Stomach (tissue), 9 donors: Measurements from ENCODE around the gene CNTNAP5. TPM values are rescaled to one million over a fixed set of nuclear protein-coding genes. Genes with fewer than 3 reads are reported as not detected.

ENCODE experiments used
- DNase-seq, 2 donors: peaks; one replicate each; pipeline versions ENCODE4 v3.0.0 to v3.0.0-alpha.2; 2013 to 2019
- H3K27ac ChIP-seq, 5 donors: fragments of 200-600 bp in 4 of 5; sonication (generic) in 4 of 5; one replicate each; pipeline ENCODE4 v1.5.1; 2013 to 2019; ENCODE audit warnings: mild to moderate bottlenecking in 1 of 5, moderate library complexity in 1 of 5
- H3K27me3 ChIP-seq, 3 donors: fragments of 200-600 bp; sonication (generic); one replicate each; pipeline ENCODE4 v1.5.1; 2017 to 2019; ENCODE audit warnings: mixed run types in 1 of 3
- H3K36me3 ChIP-seq, 4 donors: fragments of 200-600 bp; sonication (generic); 1 replicate in 3 of 4; 2 replicates in 1 of 4; pipeline ENCODE4 v1.5.1; 2016 to 2019
- H3K4me1 ChIP-seq, 4 donors: fragments of 200-600 bp; sonication (generic); one replicate each; pipeline ENCODE4 v1.5.1; 2016 to 2019
- H3K4me3 ChIP-seq, 4 donors: fragments of 200-600 bp; sonication (generic) in 3 of 4; one replicate each; pipeline ENCODE4 v1.5.1; 2016 to 2019; ENCODE audit warnings: mild to moderate bottlenecking in 1 of 4
- H3K9me3 ChIP-seq, 4 donors: fragments of 200-600 bp; sonication (generic); one replicate each; pipeline ENCODE4 v1.5.1; 2016 to 2019
- EP300 ChIP-seq: sonication (generic); formaldehyde crosslinking; IDR thresholded peaks from one replicate; pipeline ENCODE4 v1.6.1; 2017; ENCODE audit warnings: antibody characterized with exemption
- POLR2A ChIP-seq, 4 donors: fragments of 450-650 bp; IDR thresholded peaks; one replicate each; pipeline ENCODE4 v1.6.1; 2016; ENCODE audit warnings: antibody characterized with exemption in 4 of 4, control low read depth in 2 of 4, mild to moderate bottlenecking in 1 of 4, moderate library complexity in 1 of 4
- POLR2AphosphoS5 ChIP-seq, 3 donors: sonication (generic); formaldehyde crosslinking; IDR thresholded peaks; one replicate each; pipeline ENCODE4 v1.6.1; 2016; ENCODE audit warnings: antibody characterized with exemption in 3 of 3
- WGBS, 5 donors: extraction: QIAGEN DNeasy Blood & Tissue Kit in 3 of 5; methylation state at CpG; one replicate each; pipeline versions ENCODE4 v1.1.5 to v1.1.7; 2013 to 2018; 5-methylcytosine and 5-hydroxymethylcytosine counted together
- intact Hi-C: fragments of 100-400 bp; cut with DNase I; formaldehyde crosslinking; loops from one replicate; pipeline ENCODE4 v1.15.1; 2023; ENCODE audit warnings: low total_unique reads
- polyA plus RNA-seq, 3 donors: library from polyadenylated mRNA; stranded (reverse); fragments of 200-250 nt; gene quantifications; one replicate each; pipeline ENCODE4 v1.2.3, GENCODE V29; 2013
- total RNA-seq, 5 donors: library from RNA; depleted of rRNA; stranded (reverse); fragments of >200 nt; gene quantifications; one replicate each; pipeline versions ENCODE4 v1.1.0 to v1.2.3, GENCODE V29; 2014 to 2016
- TF ChIP-seq, protein P1 (sequence below), 7 experiments: fragments of 450-650 bp in 4 of 7; fragments of 200-600 bp in 3 of 7; sonication (generic) in 3 of 7; IDR thresholded peaks; one replicate each; pipeline ENCODE4 v1.5.1; 2016 to 2019; ENCODE audit warnings: antibody characterized with exemption in 7 of 7, control low read depth in 2 of 7, mild to moderate bottlenecking in 1 of 7
- donor health status: healthy with polysubstance abuse.
- donor health status: Bipolar disorder and iron deficiency.
- donor health status: healthy.

Gene CNTNAP5
- total and polyA plus RNA-seq, 8 donors: 1.3 TPM; not detected in 7

DNA sequence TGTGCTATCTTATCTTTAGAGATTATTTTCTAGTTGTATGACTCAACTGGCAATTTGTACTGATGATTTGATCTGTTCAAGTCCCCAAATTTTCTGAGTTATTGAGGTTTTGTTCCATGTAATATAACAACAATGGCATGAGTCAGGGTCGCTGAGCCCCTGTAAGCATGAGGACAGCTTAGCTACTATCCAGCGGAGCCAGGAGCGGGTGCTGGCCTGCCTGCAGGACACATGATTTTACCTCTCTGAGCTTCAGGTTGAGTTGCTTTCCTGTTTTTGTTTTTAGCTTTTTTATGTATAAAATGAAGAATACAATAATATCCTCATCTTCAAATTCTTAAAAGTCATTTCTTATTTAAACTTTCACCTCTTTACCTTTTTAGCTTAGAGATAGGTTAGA, 561.1 kb downstream of the CNTNAP5 start:
- 83 to 98% (median 95%) methylated on average over 3 of the region's 3 CpGs for WGBS, 5 donors
- TF ChIP-seq POLR2AphosphoS5 (IDR thresholded peaks at IDR 0.05) (no peak), EP300 (no peak), POLR2A (IDR thresholded peaks at IDR 0.05) (no peak)
- TF ChIP-seq, protein P1, sequence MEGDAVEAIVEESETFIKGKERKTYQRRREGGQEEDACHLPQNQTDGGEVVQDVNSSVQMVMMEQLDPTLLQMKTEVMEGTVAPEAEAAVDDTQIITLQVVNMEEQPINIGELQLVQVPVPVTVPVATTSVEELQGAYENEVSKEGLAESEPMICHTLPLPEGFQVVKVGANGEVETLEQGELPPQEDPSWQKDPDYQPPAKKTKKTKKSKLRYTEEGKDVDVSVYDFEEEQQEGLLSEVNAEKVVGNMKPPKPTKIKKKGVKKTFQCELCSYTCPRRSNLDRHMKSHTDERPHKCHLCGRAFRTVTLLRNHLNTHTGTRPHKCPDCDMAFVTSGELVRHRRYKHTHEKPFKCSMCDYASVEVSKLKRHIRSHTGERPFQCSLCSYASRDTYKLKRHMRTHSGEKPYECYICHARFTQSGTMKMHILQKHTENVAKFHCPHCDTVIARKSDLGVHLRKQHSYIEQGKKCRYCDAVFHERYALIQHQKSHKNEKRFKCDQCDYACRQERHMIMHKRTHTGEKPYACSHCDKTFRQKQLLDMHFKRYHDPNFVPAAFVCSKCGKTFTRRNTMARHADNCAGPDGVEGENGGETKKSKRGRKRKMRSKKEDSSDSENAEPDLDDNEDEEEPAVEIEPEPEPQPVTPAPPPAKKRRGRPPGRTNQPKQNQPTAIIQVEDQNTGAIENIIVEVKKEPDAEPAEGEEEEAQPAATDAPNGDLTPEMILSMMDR (IDR thresholded peaks at IDR 0.05): no peak
- Histone ChIP-seq H3K9me3 (no peaks in the 10 kb centered on the region), H3K36me3 (no peaks in the 10 kb centered on the region), H3K27ac (no peak overlapping the region), H3K4me1 (no peaks in the 10 kb centered on the region), H3K4me3 (no peak overlapping the region), H3K27me3 (no peaks in the 10 kb centered on the region)
- no peak for DNase-seq
- intact Hi-C loops: no loop called here

DNA sequence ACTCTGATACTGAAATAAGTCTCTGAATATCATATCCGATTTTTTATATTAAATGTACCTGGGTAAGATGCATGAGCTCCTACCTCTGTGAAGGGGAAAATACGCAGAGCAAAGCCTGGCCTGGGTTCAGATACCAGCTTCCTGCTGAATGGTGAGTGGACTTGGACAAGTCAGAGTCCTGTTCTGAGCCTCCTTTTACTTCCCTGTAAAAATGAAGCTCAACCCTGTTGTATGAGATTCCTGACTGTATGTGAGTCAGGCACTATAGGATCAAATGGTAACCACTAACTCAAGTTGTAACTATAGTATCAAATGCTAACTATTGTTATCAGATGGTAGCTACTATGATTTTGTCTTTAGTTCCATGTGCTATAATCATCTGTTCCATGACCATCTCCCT, 561.7 kb downstream of the CNTNAP5 start:
- intact Hi-C loops: no loop called here
- TF ChIP-seq POLR2AphosphoS5 (IDR thresholded peaks at IDR 0.05) (no peak), POLR2A (IDR thresholded peaks at IDR 0.05) (no peak), EP300 (no peak)
- TF ChIP-seq, protein P1 (IDR thresholded peaks at IDR 0.05): no peak
- no peaks in the 10 kb centered on the region for H3K36me3 ChIP-seq
- no peak for DNase-seq
- H3K27me3 ChIP-seq: no peaks in the 10 kb centered on the region
- H3K4me3 ChIP-seq: no peak overlapping the region
- WGBS, 5 donors: 86 to 96% (median 89%) methylated on average over 2 of the region's 2 CpGs
- no peaks in the 10 kb centered on the region for H3K4me1 ChIP-seq
- no peak overlapping the region for H3K27ac ChIP-seq
- H3K9me3 ChIP-seq: no peaks in the 10 kb centered on the region

DNA sequence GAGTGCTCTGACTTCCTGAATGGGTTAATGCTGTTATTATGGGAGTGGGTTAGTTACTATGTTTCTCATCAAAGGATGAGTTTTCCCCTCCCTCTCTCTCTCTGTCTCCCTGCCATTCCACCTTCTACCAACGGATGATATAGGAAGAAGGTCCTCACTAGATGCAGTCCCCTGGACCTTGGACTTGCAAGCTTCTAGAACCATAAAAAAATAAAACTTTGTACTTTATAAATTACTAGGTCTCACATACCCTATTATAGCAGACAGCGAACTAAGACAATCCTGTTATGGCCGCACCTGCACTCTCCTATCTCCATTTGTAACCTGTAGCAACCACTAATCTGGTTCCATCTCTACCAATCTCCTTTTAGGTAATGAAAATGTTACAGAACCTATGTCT, 564.9 kb downstream of the CNTNAP5 start:
- Histone ChIP-seq H3K9me3 (no peaks in the 10 kb centered on the region), H3K4me1 (no peaks in the 10 kb centered on the region), H3K4me3 (no peak overlapping the region), H3K27ac (no peak overlapping the region), H3K27me3 (no peaks in the 10 kb centered on the region), H3K36me3 (no peaks in the 10 kb centered on the region)
- intact Hi-C loops: no loop called here
- TF ChIP-seq POLR2A (IDR thresholded peaks at IDR 0.05): no peak
- TF ChIP-seq EP300: no peak
- TF ChIP-seq, protein P1 (IDR thresholded peaks at IDR 0.05): no peak
- TF ChIP-seq POLR2AphosphoS5 (IDR thresholded peaks at IDR 0.05): no peak
- WGBS, 5 donors: 85 to 94% (median 94%) methylated on average over 3 of the region's 3 CpGs
- DNase-seq: no peak

DNA sequence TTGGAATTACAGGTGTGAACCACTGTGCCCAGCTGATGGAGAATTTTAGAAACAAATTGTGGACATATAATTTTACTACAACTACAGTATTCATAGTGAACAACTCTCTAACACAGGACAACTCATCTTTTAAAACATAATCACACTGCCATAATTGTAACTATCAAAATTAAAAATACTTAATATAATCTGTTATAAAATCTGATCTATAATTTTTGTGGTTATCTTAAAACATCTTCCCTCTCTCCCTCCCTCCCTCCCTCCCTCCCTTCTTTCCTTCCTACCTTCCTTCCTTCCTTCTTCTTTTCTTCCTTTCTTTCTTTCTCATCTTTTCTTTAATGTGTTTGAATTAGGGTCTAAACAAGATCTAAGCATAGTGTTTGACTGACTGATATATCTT, 577.7 kb downstream of the CNTNAP5 start:
- Histone ChIP-seq H3K4me1 (no peaks in the 10 kb centered on the region), H3K27ac (no peak overlapping the region), H3K4me3 (no peak overlapping the region), H3K27me3 (no peaks in the 10 kb centered on the region), H3K36me3 (no peaks in the 10 kb centered on the region), H3K9me3 (no peaks in the 10 kb centered on the region)
- DNase-seq: no peak
- TF ChIP-seq, protein P1 (IDR thresholded peaks at IDR 0.05): no peak
- TF ChIP-seq POLR2AphosphoS5 (IDR thresholded peaks at IDR 0.05) (no peak), POLR2A (IDR thresholded peaks at IDR 0.05) (no peak), EP300 (no peak)
- intact Hi-C loops: no loop called here
